Smooth muscle cell (in vitro differentiated cells): ENCODE data around the gene ZSCAN21. TPM values are rescaled to one million over a fixed set of nuclear protein-coding genes. Genes with fewer than 3 reads are reported as not detected.

Experiments used
- DNase-seq: peaks from one replicate; lab custom pipeline; 2025; ENCODE audit not compliant: unreplicated experiment; lab: John Stamatoyannopoulos, UW
- H2AFZ ChIP-seq: fragments of 200-600 bp; sonication (generic); 2 replicates; pipeline ENCODE4 v1.6.0; 2016; ENCODE audit warnings: antibody characterized with exemption, low read depth, mild to moderate bottlenecking
- H3F3A ChIP-seq: fragments of 200-600 bp; sonication (generic); 2 replicates; pipeline ENCODE4 v1.6.0; 2017; ENCODE audit warnings: antibody characterized with exemption, low read depth
- H3K27ac ChIP-seq: fragments of 200-600 bp; sonication (generic); 2 replicates; pipeline ENCODE4 v1.5.1; 2016; ENCODE audit warnings: low read depth, mild to moderate bottlenecking
- H3K27me3 ChIP-seq: fragments of 200-600 bp; sonication (generic); 2 replicates; pipeline ENCODE4 v1.6.1; 2016; ENCODE audit warnings: low read depth, mild to moderate bottlenecking
- H3K36me3 ChIP-seq: fragments of 200-600 bp; sonication (generic); 2 replicates; pipeline ENCODE4 v1.5.1; 2016; ENCODE audit warnings: low read depth
- H3K4me1 ChIP-seq: fragments of 200-600 bp; sonication (generic); 2 replicates; pipeline ENCODE4 v1.5.1; 2016; ENCODE audit warnings: low read depth
- H3K4me2 ChIP-seq: fragments of 200-600 bp; sonication (generic); 2 replicates; pipeline ENCODE4 v1.6.0; 2016; ENCODE audit warnings: mild to moderate bottlenecking
- H3K4me3 ChIP-seq: fragments of 200-600 bp; sonication (generic); 2 replicates; pipeline ENCODE4 v1.5.1; 2016; ENCODE audit warnings: mild to moderate bottlenecking
- H3K79me2 ChIP-seq: fragments of 200-600 bp; sonication (generic); 2 replicates; pipeline ENCODE4 v1.6.0; 2016; ENCODE audit warnings: low read depth, mild to moderate bottlenecking
- H3K9ac ChIP-seq: fragments of 200-600 bp; sonication (generic); 2 replicates; pipeline ENCODE4 v1.6.0; 2016; ENCODE audit warnings: low read depth
- H3K9me3 ChIP-seq: fragments of 200-600 bp; sonication (generic); replicated peaks from 2 replicates; pipeline ENCODE4 v1.5.1; 2016; ENCODE audit warnings: low read depth
- H4K20me1 ChIP-seq: fragments of 200-600 bp; sonication (generic); 2 replicates; pipeline ENCODE4 v1.6.0; 2016; ENCODE audit warnings: low read depth
- WGBS: methylation state at CpG from one replicate; pipeline ENCODE4 v1.1.7; 2016; ENCODE audit warnings: low lambda C conversion rate; 5-methylcytosine and 5-hydroxymethylcytosine counted together
- microRNA counts: library from miRNA; unstranded; fragments of <30 nt; microRNA quantifications from one replicate; lab custom pipeline; 2016
- microRNA-seq: library from miRNA; unstranded; fragments of <30 nt; microRNA quantifications from one replicate; pipeline ENCODE4, GENCODE V29; 2016; ENCODE audit warnings: borderline number of aligned reads
- polyA plus RNA-seq: library from polyadenylated mRNA; unstranded; fragments of >200 nt; fragmentation: Nextera tagmentation; extraction: Ambion mirVana; gene quantifications from 2 replicates; pipeline ENCODE4 v1.2.1, GENCODE V29; 2016
- small RNA-seq: library from RNA; depleted of rRNA; stranded (forward); fragments of <200 nt; gene quantifications from one replicate; pipeline ENCODE3, GENCODE V24; 2014
- total RNA-seq: library from RNA; depleted of rRNA; stranded (reverse); fragments of >200 nt; gene quantifications from 2 replicates; pipeline ENCODE4 v1.2.3, GENCODE V29; 2014
- TF ChIP-seq, protein P1 (sequence below): fragments of 200-600 bp; sonication (generic); IDR thresholded peaks from 2 replicates; pipeline ENCODE4 v1.5.1; 2017; ENCODE audit warnings: borderline replicate concordance, mild to moderate bottlenecking, antibody characterized with exemption; ENCODE audit not compliant: insufficient read depth, poor library complexity, severe bottlenecking

The ZSCAN21 gene
- total and polyA plus RNA-seq, 2 experiments from 2014 or later, result 11.3 to 15.3 TPM

DNA sequence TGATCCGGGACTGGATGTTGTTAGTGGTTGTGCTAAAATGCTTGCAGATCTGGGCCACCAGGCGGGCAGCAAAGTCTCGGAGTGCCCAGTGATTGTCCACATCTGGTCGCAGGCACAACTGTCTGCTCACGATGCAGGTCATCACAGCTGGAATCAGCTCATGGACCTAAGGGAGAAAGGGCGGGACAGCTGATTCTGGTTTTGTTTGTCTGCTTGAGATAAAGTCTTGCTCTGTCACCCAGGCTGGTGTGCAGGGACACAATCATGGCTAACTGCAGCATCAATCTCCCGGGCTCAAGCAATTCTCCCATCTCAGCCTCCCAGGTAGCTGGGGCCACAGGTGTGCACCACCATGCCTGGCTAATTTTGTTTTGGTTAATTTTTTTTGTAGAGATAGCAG, 61.6 kb downstream of the ZSCAN21 start:
- DNase-seq, result no peak
- H4K20me1 ChIP-seq, result no peaks in the 10 kb centered on the region
- H3K4me1 ChIP-seq, result no peaks in the 10 kb centered on the region
- H3K36me3 ChIP-seq, result peaks cover 3% of the 10 kb centered on the region
- no peaks in the 10 kb centered on the region for H3K27me3 ChIP-seq
- no peaks in the 10 kb centered on the region for H3K79me2 ChIP-seq
- H3K4me3 ChIP-seq, result no peak overlapping the region
- over 99% methylated on average over 7 of the region's 7 CpGs for WGBS
- H3K9me3 ChIP-seq, result no peaks in the 10 kb centered on the region
- TF ChIP-seq, protein P1, sequence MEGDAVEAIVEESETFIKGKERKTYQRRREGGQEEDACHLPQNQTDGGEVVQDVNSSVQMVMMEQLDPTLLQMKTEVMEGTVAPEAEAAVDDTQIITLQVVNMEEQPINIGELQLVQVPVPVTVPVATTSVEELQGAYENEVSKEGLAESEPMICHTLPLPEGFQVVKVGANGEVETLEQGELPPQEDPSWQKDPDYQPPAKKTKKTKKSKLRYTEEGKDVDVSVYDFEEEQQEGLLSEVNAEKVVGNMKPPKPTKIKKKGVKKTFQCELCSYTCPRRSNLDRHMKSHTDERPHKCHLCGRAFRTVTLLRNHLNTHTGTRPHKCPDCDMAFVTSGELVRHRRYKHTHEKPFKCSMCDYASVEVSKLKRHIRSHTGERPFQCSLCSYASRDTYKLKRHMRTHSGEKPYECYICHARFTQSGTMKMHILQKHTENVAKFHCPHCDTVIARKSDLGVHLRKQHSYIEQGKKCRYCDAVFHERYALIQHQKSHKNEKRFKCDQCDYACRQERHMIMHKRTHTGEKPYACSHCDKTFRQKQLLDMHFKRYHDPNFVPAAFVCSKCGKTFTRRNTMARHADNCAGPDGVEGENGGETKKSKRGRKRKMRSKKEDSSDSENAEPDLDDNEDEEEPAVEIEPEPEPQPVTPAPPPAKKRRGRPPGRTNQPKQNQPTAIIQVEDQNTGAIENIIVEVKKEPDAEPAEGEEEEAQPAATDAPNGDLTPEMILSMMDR, result no peak
- no peak overlapping the region for H3K4me2 ChIP-seq
- H3F3A ChIP-seq, result no peaks in the 10 kb centered on the region
- no peak overlapping the region for H3K27ac ChIP-seq
- H2AFZ ChIP-seq, result no peak overlapping the region
- no peak overlapping the region for H3K9ac ChIP-seq

DNA sequence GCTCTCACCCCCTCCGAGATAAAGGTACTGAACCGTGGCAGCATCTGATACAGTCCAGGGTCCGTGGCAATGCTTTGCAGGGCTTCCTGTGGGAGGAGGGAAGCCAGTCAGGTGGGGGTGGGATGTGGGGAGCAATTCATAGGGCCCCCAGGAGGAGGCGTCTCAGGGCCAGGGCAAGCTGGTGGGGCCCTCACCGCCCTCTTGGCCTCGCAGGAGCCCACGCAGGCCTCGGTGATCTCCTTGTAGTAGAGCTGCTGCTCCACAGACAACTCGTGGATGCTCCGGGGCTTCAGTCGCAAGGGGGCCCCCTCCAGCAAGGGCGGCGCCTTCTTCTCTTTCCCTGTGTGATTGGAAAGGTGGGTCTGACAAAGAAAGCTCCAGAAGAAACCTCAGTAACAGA, 62.3 kb downstream of the ZSCAN21 start:
- Histone ChIP-seq H3K4me3 (no peak overlapping the region), H3K79me2 (no peaks in the 10 kb centered on the region), H3K9me3 (no peaks in the 10 kb centered on the region), H3F3A (no peaks in the 10 kb centered on the region), H3K36me3 (peaks cover 3% of the 10 kb centered on the region), H3K9ac (no peak overlapping the region), H2AFZ (no peak overlapping the region), H3K4me1 (no peaks in the 10 kb centered on the region), H4K20me1 (no peaks in the 10 kb centered on the region), H3K27ac (no peak overlapping the region), H3K27me3 (no peaks in the 10 kb centered on the region), H3K4me2 (no peak overlapping the region)
- TF ChIP-seq, protein P1, result no peak
- no peak for DNase-seq
- WGBS, result 96% methylated on average over 13 of the region's 13 CpGs

MicroRNAs within 50 kb of the gene (microRNA counts, 767-probe panel; counts per million panel counts)
- microRNA hsa-miR-106b-5p (lab: Ali Mortazavi, UCI) (6,319 counts per million, percentile 33 among the panel's probes with 10 or more counts), microRNA hsa-miR-25-3p (lab: Ali Mortazavi, UCI) (8,744 counts per million, percentile 64 among the panel's probes with 10 or more counts), microRNA hsa-miR-93-5p (lab: Ali Mortazavi, UCI) (9,580 counts per million, percentile 76 among the panel's probes with 10 or more counts)

Small RNAs within 50 kb of the gene (microRNA-seq; reads per million reads assigned to microRNA genes)
- 3,257 reads per million, percentile 88 among the genes with 10 or more reads in this experiment for gene MIR106B
- 302 reads per million, percentile 69 among the genes with 10 or more reads in this experiment for gene MIR25
- 6,177 reads per million, percentile 92 among the genes with 10 or more reads in this experiment for gene MIR93

Small RNAs within 50 kb of the gene (small RNA-seq; reads per million reads assigned to genes)
- gene MIR106B (13.0 reads per million, percentile 82 among the genes with 10 or more reads in this experiment), gene MIR25 (134 reads per million, percentile 99 among the genes with 10 or more reads in this experiment), gene MIR93 (70.4 reads per million, percentile 97 among the genes with 10 or more reads in this experiment)

Other genes with a start within 250 kb of the ZSCAN21 start
- gene CYP3A43, start 221.8 kb upstream of the ZSCAN21 start, total RNA-seq, result not detected in 2 replicates
- gene CYP3A43, start 221.8 kb upstream of the ZSCAN21 start, polyA plus RNA-seq, result not detected in 2 replicates
- not detected in 2 replicates for gene OR2AE1, start 172.7 kb upstream of the ZSCAN21 start, total RNA-seq
- gene OR2AE1, start 172.7 kb upstream of the ZSCAN21 start, polyA plus RNA-seq, result not detected in 2 replicates
- not detected in 2 replicates for gene TRIM4, start 130.2 kb upstream of the ZSCAN21 start, total RNA-seq
- not detected in 2 replicates for gene TRIM4, start 130.2 kb upstream of the ZSCAN21 start, polyA plus RNA-seq
- gene GJC3, start 120.2 kb upstream of the ZSCAN21 start, total RNA-seq, result not detected in 2 replicates
- not detected in 2 replicates for gene GJC3, start 120.2 kb upstream of the ZSCAN21 start, polyA plus RNA-seq
- 0.94 and 4.5 TPM in 2 replicates for gene AZGP1, start 73.7 kb upstream of the ZSCAN21 start, total RNA-seq
- not detected in 2 replicates for gene AZGP1, start 73.7 kb upstream of the ZSCAN21 start, polyA plus RNA-seq
- gene ZKSCAN1, start 34.2 kb upstream of the ZSCAN21 start, total RNA-seq, result 32.2 and 43.9 TPM in 2 replicates
- gene ZKSCAN1, start 34.2 kb upstream of the ZSCAN21 start, polyA plus RNA-seq, result 25.4 and 26.0 TPM in 2 replicates
- gene ZNF3, start 31.9 kb downstream of the ZSCAN21 start, total RNA-seq, result 21.2 and 21.6 TPM in 2 replicates
- gene ZNF3, start 31.9 kb downstream of the ZSCAN21 start, polyA plus RNA-seq, result 22.0 and 25.2 TPM in 2 replicates
- 71.9 and 107 TPM in 2 replicates for gene COPS6, start 39.2 kb downstream of the ZSCAN21 start, total RNA-seq
- 251 and 259 TPM in 2 replicates for gene COPS6, start 39.2 kb downstream of the ZSCAN21 start, polyA plus RNA-seq
- 36.4 and 47.6 TPM in 2 replicates for gene MCM7, start 51.6 kb downstream of the ZSCAN21 start, total RNA-seq
- gene MCM7, start 51.6 kb downstream of the ZSCAN21 start, polyA plus RNA-seq, result 56.9 and 59.7 TPM in 2 replicates
- gene AP4M1, start 51.9 kb downstream of the ZSCAN21 start, total RNA-seq, result 10.1 and 18.0 TPM in 2 replicates
- 16.9 and 17.7 TPM in 2 replicates for gene AP4M1, start 51.9 kb downstream of the ZSCAN21 start, polyA plus RNA-seq
- 26.6 and 61.0 TPM in 2 replicates for gene TAF6, start 69.6 kb downstream of the ZSCAN21 start, total RNA-seq
- gene TAF6, start 69.6 kb downstream of the ZSCAN21 start, polyA plus RNA-seq, result 78.0 and 83.9 TPM in 2 replicates
- 22.6 and 26.6 TPM in 2 replicates for gene CNPY4, start 69.9 kb downstream of the ZSCAN21 start, total RNA-seq
- 29.3 and 39.5 TPM in 2 replicates for gene CNPY4, start 69.9 kb downstream of the ZSCAN21 start, polyA plus RNA-seq
- 0.76 and 2.4 TPM in 2 replicates for gene MBLAC1, start 77.2 kb downstream of the ZSCAN21 start, total RNA-seq
- 2.3 and 3.1 TPM in 2 replicates for gene MBLAC1, start 77.2 kb downstream of the ZSCAN21 start, polyA plus RNA-seq
- gene LAMTOR4, start 99.1 kb downstream of the ZSCAN21 start, total RNA-seq, result 75.2 and 108 TPM in 2 replicates
- 203 and 217 TPM in 2 replicates for gene LAMTOR4, start 99.1 kb downstream of the ZSCAN21 start, polyA plus RNA-seq
- gene TRAPPC14, start 108.9 kb downstream of the ZSCAN21 start, total RNA-seq, result 4.4 and 7.0 TPM in 2 replicates
- 5.4 and 14.7 TPM in 2 replicates for gene TRAPPC14, start 108.9 kb downstream of the ZSCAN21 start, polyA plus RNA-seq
- 4.8 and 6.5 TPM in 2 replicates for gene GAL3ST4, start 118.8 kb downstream of the ZSCAN21 start, total RNA-seq
- gene GAL3ST4, start 118.8 kb downstream of the ZSCAN21 start, polyA plus RNA-seq, result 7.2 and 7.4 TPM in 2 replicates
- gene GPC2, start 127.6 kb downstream of the ZSCAN21 start, total RNA-seq, result 3.5 and 7.1 TPM in 2 replicates
- 3.2 and 8.5 TPM in 2 replicates for gene GPC2, start 127.6 kb downstream of the ZSCAN21 start, polyA plus RNA-seq
- 0.04 and 0.85 TPM in 2 replicates for gene STAG3, start 128.1 kb downstream of the ZSCAN21 start, total RNA-seq
- 0.96 and 1.3 TPM in 2 replicates for gene STAG3, start 128.1 kb downstream of the ZSCAN21 start, polyA plus RNA-seq
- gene PVRIG, start 170.2 kb downstream of the ZSCAN21 start, total RNA-seq, result not detected in 2 replicates
- 0.41 TPM in 1 of 2 replicates, not detected in the other for gene PVRIG, start 170.2 kb downstream of the ZSCAN21 start, polyA plus RNA-seq